Ishikawa (cell line): Measurements from ENCODE around the gene CNPPD1.
A peak's percentile ranks its signal among the peaks of the same experiment; 100 is the strongest.

Source experiments
- CEBPB ChIP-seq: IDR thresholded peaks from 2 replicates; pipeline ENCODE4 v1.6.1; 2012
- CREB1 ChIP-seq: IDR thresholded peaks from 2 replicates; pipeline ENCODE4 v1.6.1; 2012; ENCODE audit warnings: low read depth
- EGR1 ChIP-seq: IDR thresholded peaks from 2 replicates; pipeline ENCODE4 v1.6.1; 2012
- EP300 ChIP-seq: IDR thresholded peaks from 2 replicates; pipeline ENCODE4 v1.6.1; 2012; ENCODE audit warnings: borderline replicate concordance
- FOXM1 ChIP-seq: IDR thresholded peaks from 2 replicates; pipeline ENCODE4 v1.6.1; 2012; ENCODE audit warnings: low read depth, borderline replicate concordance
- NFIC ChIP-seq: IDR thresholded peaks from 2 replicates; pipeline ENCODE4 v1.6.1; 2012
- RAD21 ChIP-seq: IDR thresholded peaks from 2 replicates; pipeline ENCODE4 v1.6.1; 2012; ENCODE audit warnings: low read depth
- TAF1 ChIP-seq: IDR thresholded peaks from 2 replicates; pipeline ENCODE4 v1.6.1; 2012; ENCODE audit warnings: low read depth, mild to moderate bottlenecking
- TCF12 ChIP-seq: IDR thresholded peaks from 2 replicates; pipeline ENCODE4 v1.6.1; 2012; ENCODE audit warnings: low read depth
- TEAD4 ChIP-seq: IDR thresholded peaks from 2 replicates; pipeline ENCODE4 v1.6.1; 2012
- YY1 ChIP-seq: IDR thresholded peaks from 2 replicates; pipeline ENCODE4 v1.6.1; 2012; ENCODE audit warnings: low read depth
- ZBTB7A ChIP-seq: IDR thresholded peaks from 2 replicates; pipeline ENCODE4 v1.6.1; 2012; ENCODE audit warnings: low read depth
- TF ChIP-seq, protein P1 (sequence below): IDR thresholded peaks from 2 replicates; pipeline ENCODE4 v1.6.1; 2012; ENCODE audit warnings: low read depth, mild to moderate bottlenecking
- TF ChIP-seq, protein P2 (sequence below): IDR thresholded peaks from 2 replicates; pipeline ENCODE4 v1.6.1; 2012
- TF ChIP-seq, protein P3 (sequence below): IDR thresholded peaks from 2 replicates; pipeline ENCODE4 v1.6.1; 2012

The CNPPD1 gene

DNA sequence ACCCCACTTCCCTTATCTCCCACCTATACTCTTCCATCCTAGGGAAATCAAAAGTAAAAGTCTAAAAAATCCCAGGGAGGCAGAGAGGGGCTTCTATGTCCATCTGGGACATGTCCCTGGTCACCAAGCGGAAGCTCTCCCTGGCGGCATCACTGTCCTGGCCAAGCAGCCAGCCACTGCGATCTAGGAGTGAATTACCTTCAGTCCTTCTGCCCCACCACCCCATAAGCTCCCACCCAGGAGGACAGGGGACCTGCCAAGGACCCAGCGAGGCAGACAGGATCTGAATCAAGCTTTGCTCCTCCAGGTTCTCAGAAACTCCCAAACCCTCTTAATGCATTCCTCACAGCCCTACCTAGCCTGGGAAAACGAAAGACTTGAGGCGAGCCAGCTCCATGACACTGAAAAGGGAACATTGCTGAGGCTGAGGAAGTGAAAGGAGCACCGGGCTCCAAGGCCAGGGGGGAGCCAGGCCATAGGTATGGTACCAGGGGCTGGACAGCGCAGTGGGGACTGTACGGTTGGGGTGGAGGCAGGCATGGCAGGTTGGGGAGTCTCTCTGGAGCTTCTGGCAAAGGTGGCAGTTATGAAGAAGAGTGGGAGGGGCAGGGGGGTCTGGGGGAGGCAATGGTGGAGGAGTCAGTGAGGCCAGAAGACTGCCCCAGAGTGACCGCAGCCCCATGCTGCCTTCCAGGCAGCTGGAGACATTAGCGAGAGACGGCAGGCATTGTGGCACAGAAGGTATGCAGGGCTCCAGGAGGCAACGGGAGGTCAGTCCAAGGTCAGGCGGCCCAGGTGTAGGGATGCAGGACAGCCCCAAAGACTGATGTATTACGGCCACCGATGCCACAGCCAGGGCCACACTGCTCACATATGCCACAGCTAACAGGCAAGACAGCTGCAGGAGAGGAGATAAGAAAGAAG lies 4.2 kb downstream of the CNPPD1 start:
- TF ChIP-seq CEBPB (no peak), YY1 (no peak), FOXM1 (no peak)

DNA sequence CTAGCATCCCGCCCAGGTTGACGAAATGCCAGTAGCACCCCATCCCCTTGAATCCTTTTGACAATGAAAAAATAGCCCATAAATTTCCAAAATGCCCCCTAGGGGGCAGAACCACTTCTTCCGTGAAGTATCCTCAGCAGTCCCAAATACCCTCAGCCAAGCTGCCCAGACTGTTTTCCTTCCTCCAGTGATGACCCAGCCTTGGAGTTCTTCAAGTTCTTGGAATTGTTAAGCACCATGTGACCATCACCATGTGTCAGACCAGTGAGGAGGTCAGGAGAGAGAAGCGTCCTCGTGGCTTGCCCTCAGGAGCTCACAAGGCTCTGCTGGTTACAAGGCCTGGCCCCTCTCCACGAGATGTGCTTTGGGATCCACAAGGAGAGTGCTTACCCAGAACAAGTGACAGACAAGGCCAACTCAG lies 5.5 kb downstream of the CNPPD1 start:
- TF ChIP-seq FOXM1, result no peak
- TF ChIP-seq NFIC, result no peak
- no peak for TF ChIP-seq TCF12
- TF ChIP-seq, protein P1, sequence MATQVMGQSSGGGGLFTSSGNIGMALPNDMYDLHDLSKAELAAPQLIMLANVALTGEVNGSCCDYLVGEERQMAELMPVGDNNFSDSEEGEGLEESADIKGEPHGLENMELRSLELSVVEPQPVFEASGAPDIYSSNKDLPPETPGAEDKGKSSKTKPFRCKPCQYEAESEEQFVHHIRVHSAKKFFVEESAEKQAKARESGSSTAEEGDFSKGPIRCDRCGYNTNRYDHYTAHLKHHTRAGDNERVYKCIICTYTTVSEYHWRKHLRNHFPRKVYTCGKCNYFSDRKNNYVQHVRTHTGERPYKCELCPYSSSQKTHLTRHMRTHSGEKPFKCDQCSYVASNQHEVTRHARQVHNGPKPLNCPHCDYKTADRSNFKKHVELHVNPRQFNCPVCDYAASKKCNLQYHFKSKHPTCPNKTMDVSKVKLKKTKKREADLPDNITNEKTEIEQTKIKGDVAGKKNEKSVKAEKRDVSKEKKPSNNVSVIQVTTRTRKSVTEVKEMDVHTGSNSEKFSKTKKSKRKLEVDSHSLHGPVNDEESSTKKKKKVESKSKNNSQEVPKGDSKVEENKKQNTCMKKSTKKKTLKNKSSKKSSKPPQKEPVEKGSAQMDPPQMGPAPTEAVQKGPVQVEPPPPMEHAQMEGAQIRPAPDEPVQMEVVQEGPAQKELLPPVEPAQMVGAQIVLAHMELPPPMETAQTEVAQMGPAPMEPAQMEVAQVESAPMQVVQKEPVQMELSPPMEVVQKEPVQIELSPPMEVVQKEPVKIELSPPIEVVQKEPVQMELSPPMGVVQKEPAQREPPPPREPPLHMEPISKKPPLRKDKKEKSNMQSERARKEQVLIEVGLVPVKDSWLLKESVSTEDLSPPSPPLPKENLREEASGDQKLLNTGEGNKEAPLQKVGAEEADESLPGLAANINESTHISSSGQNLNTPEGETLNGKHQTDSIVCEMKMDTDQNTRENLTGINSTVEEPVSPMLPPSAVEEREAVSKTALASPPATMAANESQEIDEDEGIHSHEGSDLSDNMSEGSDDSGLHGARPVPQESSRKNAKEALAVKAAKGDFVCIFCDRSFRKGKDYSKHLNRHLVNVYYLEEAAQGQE, result no peak
- no peak for TF ChIP-seq TAF1
- TF ChIP-seq, protein P2, sequence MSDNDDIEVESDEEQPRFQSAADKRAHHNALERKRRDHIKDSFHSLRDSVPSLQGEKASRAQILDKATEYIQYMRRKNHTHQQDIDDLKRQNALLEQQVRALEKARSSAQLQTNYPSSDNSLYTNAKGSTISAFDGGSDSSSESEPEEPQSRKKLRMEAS, result no peak
- TF ChIP-seq RAD21, result peak; percentile 40; the same call in 1 of the 2 replicates
- no peak for TF ChIP-seq ZBTB7A

DNA sequence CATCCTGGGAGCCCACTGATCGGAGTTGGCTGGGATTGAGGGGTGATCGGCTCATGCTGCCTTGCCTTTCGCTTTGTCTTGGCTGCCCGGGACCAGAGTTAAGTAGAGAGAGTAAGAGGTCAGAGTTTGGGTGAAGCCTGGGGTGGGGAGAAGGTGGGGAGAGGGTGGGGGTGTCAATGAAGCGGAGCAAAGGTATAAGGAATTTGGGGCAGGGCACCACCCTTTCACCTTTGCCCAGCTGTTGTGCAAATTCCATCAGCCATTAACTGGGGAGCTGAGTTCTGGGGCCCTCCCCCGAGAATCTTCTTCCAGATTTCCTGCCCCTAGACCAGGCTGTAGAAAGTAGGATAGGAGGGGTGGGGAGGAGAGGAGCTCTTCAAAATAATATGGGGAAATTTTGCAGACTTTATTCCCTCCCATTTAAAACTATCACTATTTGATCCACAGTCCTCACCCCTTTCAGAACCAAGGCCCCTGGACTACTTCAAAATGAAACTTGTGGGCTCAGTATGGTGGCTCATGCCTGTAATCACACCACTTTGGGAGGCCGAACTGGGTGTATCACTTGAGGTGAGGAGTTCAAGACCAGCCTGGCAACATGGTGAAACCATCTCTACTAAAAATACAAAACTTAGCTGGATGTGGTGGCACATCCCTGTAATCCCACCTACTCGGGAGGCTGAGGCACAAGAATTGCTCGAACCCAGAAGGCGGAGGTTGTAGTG lies 6.6 kb downstream of the CNPPD1 start, which contains the start of gene SLC23A3:
TSS of gene SLC23A3 (minus strand) at position 100 of the 725 bp plus-strand sequence. CDS start at position 55, 45 bp downstream.
- TF ChIP-seq EP300 (no peak), ZBTB7A (no peak), TCF12 (no peak), TAF1 (no peak), TEAD4 (no peak), FOXM1 (no peak), CREB1 (no peak), YY1 (no peak), NFIC (no peak)
- TF ChIP-seq, protein P1, result no peak
- TF ChIP-seq, protein P3, sequence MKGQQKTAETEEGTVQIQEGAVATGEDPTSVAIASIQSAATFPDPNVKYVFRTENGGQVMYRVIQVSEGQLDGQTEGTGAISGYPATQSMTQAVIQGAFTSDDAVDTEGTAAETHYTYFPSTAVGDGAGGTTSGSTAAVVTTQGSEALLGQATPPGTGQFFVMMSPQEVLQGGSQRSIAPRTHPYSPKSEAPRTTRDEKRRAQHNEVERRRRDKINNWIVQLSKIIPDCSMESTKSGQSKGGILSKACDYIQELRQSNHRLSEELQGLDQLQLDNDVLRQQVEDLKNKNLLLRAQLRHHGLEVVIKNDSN, result no peak

DNA sequence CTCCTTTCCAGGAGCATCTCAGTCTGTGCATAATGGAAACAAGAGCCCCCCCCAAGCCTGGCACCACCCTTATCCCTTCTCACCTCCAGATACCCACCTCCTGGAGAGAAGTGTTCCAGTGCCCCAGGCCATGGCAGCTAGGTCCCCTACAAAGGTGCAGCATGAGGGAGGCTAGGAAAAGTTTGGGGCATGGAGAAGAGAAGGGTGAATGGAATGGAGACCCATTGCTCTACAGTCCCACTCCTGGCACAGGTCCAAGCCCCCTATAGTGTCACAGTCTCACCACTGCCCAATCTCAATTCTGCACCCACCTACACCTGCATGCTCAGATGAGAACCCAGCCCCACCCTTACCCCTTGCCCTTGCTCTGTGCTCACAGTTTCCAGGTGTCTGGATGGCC lies 7.8 kb downstream of the CNPPD1 start:
- TF ChIP-seq YY1 (no peak), FOXM1 (no peak), RAD21 (no peak), CREB1 (no peak), TCF12 (no peak), TEAD4 (no peak), NFIC (no peak), ZBTB7A (no peak), EP300 (no peak), EGR1 (no peak), TAF1 (no peak)
- TF ChIP-seq, protein P1, result no peak
- TF ChIP-seq, protein P2, result no peak
